ENCODE results near the gene ARID1B.

- no peak; the same call in 1 of the 2 replicates for TF ChIP-seq CTCF (conservative IDR thresholded peaks at IDR 0.05; ENCODE audit: low read depth, low read length)
- no peak for TF ChIP-seq FOS (IDR thresholded peaks at IDR 0.05; ENCODE audit: low read depth, low read length)
Measured at GRCh38 chr6:157158897-157159296, 381.7 kb downstream of the ARID1B start.

All from IMR-90 (cell line).